Glomerular endothelial cell (primary cell): ENCODE measurements around the gene AP3D1. TPM values are rescaled to one million over a fixed set of nuclear protein-coding genes. Genes with fewer than 3 reads are reported as not detected.
A peak's percentile ranks its signal among the peaks of the same experiment; 100 is the strongest.

Source experiments
- DNase-seq: peaks from one replicate; pipeline ENCODE4 v3.0.0-alpha.2; 2011; ENCODE audit warnings: low read depth, low spot score; ENCODE audit errors: extremely low read depth
- total RNA-seq: library from RNA; depleted of rRNA; stranded (reverse); fragments of >200 nt; gene quantifications from 2 replicates; pipeline ENCODE4 v1.2.3, GENCODE V29; 2015

Gene AP3D1
- total RNA-seq, 1 donor from 2014 or later, result 195 TPM

GRCh38 chr19:2113439-2114211 lies 37.7 kb downstream of the AP3D1 start:
- no peak for DNase-seq

DNA sequence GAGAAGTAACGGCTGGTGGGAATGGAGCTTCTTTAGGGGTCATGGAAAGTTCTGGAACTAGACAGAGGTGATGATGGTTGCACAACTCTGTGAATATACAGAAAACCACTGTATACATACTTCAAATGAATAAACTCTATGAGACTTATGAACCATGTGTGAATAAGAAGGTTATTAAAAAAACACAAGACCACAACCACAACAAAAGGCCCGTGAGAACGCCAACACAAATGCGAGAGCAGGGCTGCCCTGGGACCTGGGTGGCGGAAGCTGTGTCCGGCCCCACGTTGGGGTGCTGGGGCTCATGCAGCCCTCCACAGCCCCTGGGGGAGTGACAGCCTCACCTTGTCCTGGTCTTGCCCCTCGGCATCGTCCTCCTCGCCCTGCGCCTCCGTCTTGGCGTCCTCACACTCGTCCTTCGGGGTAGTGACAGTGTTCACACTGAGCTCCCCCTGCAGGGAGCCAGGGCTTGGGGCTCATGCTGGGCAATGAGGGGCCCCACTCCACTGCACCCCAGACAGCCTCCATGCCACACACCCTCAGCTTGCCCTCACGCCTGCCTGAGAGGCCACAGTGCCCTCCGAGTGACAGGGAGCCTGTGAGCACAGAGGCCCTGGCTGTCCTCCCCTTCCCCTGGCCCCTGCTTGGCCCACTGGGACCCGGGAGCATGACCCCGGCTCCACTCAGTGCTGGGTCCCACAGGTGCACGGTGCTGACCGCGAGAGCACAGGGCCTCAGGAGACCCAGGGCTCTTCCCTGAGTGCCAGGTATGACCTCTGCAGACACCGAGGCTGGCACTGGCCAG lies 38.6 kb downstream of the AP3D1 start:
- DNase-seq, result no peak

DNA sequence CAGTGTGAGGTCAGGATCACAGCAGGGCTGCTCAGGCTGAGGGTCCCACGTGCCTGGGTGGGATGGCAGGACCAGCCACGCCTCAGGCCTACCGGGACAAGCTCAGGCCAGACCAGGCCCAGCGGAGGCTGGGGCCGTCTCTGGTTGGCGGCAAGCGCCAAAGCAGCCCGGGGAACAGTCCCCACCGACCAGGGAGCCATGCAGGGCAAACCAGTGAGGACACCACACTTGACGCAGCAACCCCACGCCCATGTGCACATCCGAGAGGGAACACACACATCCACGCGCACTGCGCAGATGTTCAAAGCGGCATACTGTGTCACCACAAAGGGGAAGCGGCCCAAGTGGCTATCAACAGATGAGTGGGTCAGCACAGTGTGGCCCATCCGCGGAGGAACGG lies 39.5 kb downstream of the AP3D1 start:
- DNase-seq, result no peak

- no peak for DNase-seq
Measured at GRCh38 chr19:2111425-2111824, 39.9 kb downstream of the AP3D1 start.

DNA sequence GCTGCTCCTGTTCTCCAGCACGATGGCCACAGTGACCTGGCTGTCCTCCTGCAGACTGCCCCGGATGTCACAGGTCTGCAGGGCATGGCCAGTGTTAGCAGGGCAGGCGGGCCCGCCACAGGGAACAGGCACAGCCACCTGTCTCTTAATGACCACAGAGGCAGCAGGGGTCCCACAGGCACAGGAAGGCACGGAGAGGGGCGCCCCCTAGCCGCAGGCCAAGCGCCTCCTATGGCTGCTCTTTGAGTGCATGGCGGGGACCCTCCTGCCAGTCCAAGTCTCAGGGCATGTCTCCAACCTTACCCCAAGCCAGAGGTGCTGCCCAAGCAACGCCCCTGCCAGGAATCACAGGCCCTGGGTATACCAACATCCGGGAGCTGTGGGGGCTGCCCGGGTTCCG lies 40.5 kb downstream of the AP3D1 start:
- DNase-seq, result no peak

GRCh38 chr19:2109046-2109864 lies 42.1 kb downstream of the AP3D1 start:
- no peak for DNase-seq

DNA sequence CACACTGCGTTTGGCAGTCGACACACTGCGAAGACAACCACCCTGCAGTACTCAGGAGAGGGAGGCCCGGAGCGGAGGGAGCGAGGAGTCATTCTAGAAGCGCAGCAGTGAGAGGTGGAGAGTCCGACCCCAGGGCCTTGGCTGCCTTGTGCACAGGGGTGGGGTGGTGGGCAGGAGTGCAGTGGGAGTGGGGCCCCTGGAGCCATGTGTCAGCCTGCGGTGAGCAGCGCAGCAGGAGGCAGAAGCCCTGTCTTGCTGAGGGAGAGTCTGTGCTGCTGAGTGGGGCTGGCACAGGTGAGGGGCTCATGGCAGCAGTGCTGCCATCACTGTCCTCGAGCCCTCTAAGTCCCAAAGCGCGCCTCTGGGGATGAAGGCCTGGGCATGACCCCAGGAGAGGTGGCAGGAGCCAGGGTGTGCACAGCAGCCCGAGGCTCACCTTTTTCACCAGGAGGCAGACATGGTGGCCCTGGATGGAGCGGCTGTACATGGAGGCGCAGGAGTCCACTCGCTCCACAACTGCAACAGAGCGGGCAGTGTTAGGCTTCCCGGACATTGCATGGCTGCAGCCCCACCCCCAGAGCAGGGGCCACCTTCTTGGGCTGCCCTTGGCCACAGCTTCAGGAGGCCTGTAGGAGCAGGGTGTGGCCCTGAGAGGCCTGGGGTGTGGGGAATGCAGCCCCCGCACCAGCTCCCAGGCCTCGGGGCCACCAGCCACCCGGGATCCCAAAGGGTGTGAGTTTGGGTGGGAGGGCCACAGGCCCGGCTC lies 42.9 kb downstream of the AP3D1 start:
- DNase-seq, result no peak

GRCh38 chr19:2103045-2103707 lies 48.2 kb downstream of the AP3D1 start:
- no peak for DNase-seq

DNA sequence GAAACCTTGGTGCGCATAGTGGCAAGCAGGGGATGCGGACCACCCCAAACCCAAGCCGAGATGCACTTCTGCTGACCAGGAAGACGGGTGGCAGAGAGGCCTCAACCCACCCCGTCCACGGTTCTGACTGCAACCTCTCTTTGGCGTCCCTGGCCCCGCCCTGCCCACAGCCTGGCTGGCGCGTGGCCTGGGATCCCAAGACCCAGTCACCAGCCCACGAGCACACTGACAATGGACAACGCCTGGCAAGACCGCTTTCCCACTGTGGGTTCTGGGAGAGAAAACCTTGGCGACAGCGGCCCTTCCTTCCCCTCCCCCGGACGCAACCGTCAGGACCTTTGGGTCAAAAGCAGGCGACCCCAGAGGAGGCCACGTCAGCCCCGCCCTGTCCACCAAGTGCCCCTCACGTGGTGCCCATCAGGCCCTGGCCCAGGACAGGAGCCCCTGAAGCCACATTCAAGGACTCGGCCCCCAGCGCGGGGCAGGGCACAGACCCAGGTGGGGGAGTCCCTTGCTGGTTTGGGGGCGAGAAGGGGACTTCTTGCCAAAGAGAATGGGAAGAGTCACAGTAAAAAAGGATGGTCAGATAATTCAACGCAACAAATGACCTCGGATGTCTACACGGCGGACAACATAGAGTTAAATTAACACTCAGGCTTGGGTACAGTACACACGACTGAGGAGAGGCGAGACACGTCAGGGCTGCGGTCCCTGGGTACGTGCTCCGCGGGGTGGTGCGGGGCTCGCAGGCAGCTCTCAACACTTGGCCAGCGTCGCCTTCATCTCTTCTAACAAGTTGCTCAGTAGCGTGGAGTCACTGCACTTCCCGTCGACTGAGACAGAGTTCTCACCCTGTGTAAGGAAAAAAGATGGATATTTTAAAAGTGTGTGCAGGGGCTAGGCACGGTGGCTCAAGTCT lies 49.7 kb downstream of the AP3D1 start:
- no peak for DNase-seq

GRCh38 chr19:2100719-2101061 lies 50.7 kb downstream of the AP3D1 start:
- DNase-seq, result no peak

GRCh38 chr19:2099937-2100718 lies 51.2 kb downstream of the AP3D1 start:
- DNase-seq, result no peak

DNA sequence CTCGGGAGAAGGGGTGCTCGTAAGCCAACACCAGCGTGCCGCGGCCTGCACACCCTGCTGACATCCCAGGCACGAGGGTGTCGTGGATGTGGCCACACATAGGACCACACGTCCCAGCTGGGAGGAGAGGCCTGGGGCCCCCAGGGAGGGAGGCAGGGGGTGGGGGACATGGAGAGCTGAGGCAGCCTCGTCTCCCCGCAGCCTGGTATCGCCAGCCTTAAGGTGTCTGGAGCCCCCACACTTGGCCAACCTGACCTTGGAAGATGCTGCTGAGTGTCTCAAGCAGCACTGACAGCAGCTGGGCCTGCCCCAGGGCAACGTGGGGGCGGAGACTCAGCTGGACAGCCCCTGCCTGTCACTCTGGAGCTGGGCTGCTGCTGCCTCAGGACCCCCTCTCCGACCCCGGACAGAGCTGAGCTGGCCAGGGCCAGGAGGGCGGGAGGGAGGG lies 52.3 kb downstream of the AP3D1 start:
- no peak for DNase-seq

GRCh38 chr19:2097886-2098327 lies 53.5 kb downstream of the AP3D1 start:
- DNase-seq, result no peak

DNA sequence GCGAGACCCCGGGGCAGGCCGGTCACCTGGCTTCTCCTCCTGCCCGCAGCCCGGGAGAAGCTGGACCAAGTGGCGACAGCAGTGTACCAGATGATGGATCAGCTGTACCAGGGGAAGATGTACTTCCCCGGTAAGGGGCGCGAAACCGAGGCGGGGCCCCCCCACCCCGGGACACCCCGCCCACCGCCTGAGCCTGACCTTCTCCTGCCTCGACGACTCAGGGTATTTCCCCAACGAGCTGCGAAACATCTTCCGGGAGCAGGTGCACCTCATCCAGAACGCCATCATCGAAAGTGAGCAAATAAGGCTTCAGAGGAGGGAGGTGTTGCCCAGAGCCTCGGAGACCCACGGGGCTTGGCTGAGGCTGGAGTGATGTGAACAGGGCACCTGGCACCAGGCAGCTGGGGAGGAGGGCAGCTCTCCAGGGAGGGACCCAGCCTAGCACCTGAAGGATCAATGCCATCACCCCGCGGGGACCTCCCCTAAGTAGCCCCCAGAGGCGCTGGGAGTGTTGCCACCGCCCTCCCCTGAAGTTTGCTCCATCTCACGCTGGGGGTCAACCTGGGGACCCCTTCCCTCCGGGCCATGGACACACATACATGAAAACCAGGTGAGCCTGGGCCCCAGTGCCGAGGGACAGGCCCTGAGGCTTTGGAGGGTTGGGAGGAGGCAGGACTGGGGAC lies 54.0 kb downstream of the AP3D1 start:
- DNase-seq, result no peak

DNA sequence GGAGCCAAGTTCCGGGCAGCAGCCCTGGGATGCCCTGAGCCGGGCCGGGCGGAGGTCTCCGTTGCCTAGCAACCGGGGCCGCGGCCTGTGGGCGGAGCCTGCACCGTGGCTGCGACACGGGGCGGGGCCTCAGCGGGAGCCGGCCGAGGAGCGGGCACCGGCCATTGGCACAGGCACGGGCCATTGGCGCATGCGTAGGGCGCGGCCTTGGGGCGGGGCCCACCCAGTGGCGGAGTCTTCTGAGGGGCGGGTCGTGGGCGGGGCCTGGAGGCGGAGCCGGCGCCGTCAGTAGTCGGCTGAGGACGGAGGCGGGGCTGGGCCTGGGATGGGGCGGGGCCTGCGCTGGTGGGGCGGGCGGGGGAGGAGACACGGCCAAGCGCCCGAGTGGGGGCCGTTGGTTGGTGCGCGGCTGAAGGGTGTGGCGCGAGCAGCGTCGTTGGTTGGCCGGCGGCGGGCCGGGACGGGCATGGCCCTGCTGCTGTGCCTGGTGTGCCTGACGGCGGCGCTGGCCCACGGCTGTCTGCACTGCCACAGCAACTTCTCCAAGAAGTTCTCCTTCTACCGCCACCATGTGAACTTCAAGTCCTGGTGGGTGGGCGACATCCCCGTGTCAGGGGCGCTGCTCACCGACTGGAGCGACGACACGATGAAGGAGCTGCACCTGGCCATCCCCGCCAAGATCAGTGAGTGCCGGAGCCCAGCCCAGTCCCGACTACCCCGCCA lies 54.7 kb downstream of the AP3D1 start, which contains the start of gene IZUMO4:
Gene IZUMO4, plus strand, starts transcription at position 436 of the 723 bp plus-strand sequence. Its CDS starts 31 bp downstream, at position 467.
- peak; percentile 42 for DNase-seq

GRCh38 chr19:2096034-2096479 lies 55.3 kb downstream of the AP3D1 start, which contains the start of gene MOB3A:
Gene MOB3A, minus strand, starts transcription at chr19:2096326. Its CDS starts 17,766 bp downstream, at chr19:2078560.
- DNase-seq, result no peak
